Endothelial cell of umbilical vein (primary cell): Measurements from ENCODE around the gene CIC. TPM values are rescaled to one million over a fixed set of nuclear protein-coding genes. Genes with fewer than 3 reads are reported as not detected.

Experiments used
- BruUV-seq: library from RNA; stranded (reverse); fragments of 400-500 nt; replicated peaks from 2 replicates; lab custom pipeline; 2021; lab: Mats Ljungman, UMichigan
- CTCF ChIA-PET: fragments of 300-600, 350-600 bp; sonication (Branson Sonifier 250); formaldehyde crosslinking; loops from one replicate; lab custom pipeline; 2021; ENCODE audit warnings: antibody characterized with exemption, inconsistent platforms; lab: Charles Lee
- POLR2A ChIA-PET: fragments of 300-600, 350-600 bp; sonication (Branson Sonifier 250); formaldehyde crosslinking; loops from one replicate; lab custom pipeline; 2021; ENCODE audit warnings: antibody characterized with exemption, inconsistent platforms; lab: Charles Lee
- DNase-seq: peaks from one replicate; pipeline ENCODE4 v3.0.0-alpha.2; 2011; ENCODE audit warnings: low read depth, low spot score
- FAIRE-seq: peaks from 2 replicates; lab custom pipeline; 2011; peaks lifted over from hg19 to GRCh38; lab: Jason Lieb, UNC
- H2AFZ ChIP-seq: 2 replicates; pipeline ENCODE4 v1.6.0; 2012; ENCODE audit warnings: low read depth, low read length, control low read depth, inconsistent platforms
- H3K27ac ChIP-seq: 2 replicates; pipeline ENCODE4 v1.5.1; 2011; ENCODE audit warnings: low read depth, mild to moderate bottlenecking, control low read depth, low read length, moderate library complexity; ENCODE audit not compliant: insufficient read depth
- H3K27me3 ChIP-seq, 2 experiments: 2 replicates each; pipeline versions ENCODE4 v1.6.0 to v1.6.1; 2011; ENCODE audit warnings: low read length in 2 of 2, mixed read lengths in 1 of 2; ENCODE audit not compliant: control insufficient read depth in 2 of 2, insufficient read depth in 2 of 2
- H3K36me3 ChIP-seq, 2 experiments: 2 replicates in 1 of 2; 3 replicates in 1 of 2; pipeline ENCODE4 v1.5.1; 2011; ENCODE audit warnings: low read length in 2 of 2, mild to moderate bottlenecking in 1 of 2, moderate library complexity in 1 of 2; ENCODE audit not compliant: control insufficient read depth in 2 of 2, insufficient read depth in 2 of 2; ENCODE audit errors: extremely low read depth in 1 of 2
- H3K4me1 ChIP-seq: 3 replicates; pipeline ENCODE4 v1.5.1; 2011; ENCODE audit warnings: mild to moderate bottlenecking, low read length; ENCODE audit not compliant: control insufficient read depth, insufficient read depth; ENCODE audit errors: extremely low read depth
- H3K4me2 ChIP-seq: 2 replicates; pipeline ENCODE4 v1.6.1; 2011; ENCODE audit warnings: low read length, control low read depth, mixed read lengths; ENCODE audit not compliant: insufficient read depth
- H3K4me3 ChIP-seq, 3 experiments: fragments of 200-600 bp in 1 of 3; sonication (generic), shearing (Covaris generic) in 1 of 3; replicated peaks in 1 of 3; 2 replicates each; pipeline ENCODE4 v1.5.1; 2011 to 2016; ENCODE audit warnings: control low read depth in 3 of 3, low read length in 3 of 3, mild to moderate bottlenecking in 2 of 3, inconsistent platforms in 1 of 3, low read depth in 1 of 3, moderate library complexity in 1 of 3; ENCODE audit not compliant: insufficient read depth in 1 of 3
- H3K79me2 ChIP-seq: 2 replicates; pipeline ENCODE4 v1.6.0; 2012; ENCODE audit warnings: low read length, inconsistent platforms; ENCODE audit not compliant: control insufficient read depth, insufficient read depth
- H3K9ac ChIP-seq: replicated peaks from 2 replicates; pipeline ENCODE3; 2011; ENCODE audit warnings: low read length, control low read depth; ENCODE audit not compliant: insufficient read depth; ENCODE audit errors: extremely low read depth
- H3K9me1 ChIP-seq: replicated peaks from 3 replicates; pipeline ENCODE4 v1.6.0; 2011; ENCODE audit warnings: mild to moderate bottlenecking, low read length; ENCODE audit not compliant: control insufficient read depth, insufficient read depth; ENCODE audit errors: extremely low read depth
- H3K9me3 ChIP-seq: replicated peaks from 2 replicates; pipeline ENCODE4 v1.5.1; 2012; ENCODE audit warnings: low read length, inconsistent platforms; ENCODE audit not compliant: control insufficient read depth, insufficient read depth
- H4K20me1 ChIP-seq: replicated peaks from 2 replicates; pipeline ENCODE3; 2011; ENCODE audit warnings: mild to moderate bottlenecking, low read length; ENCODE audit not compliant: control insufficient read depth, insufficient read depth; ENCODE audit errors: extremely low read depth
- FOS ChIP-seq: IDR thresholded peaks from 2 replicates; pipeline ENCODE4 v1.6.1; 2011; ENCODE audit warnings: mild to moderate bottlenecking, low read length, moderate library complexity, borderline replicate concordance; ENCODE audit not compliant: insufficient read depth
- GATA2 ChIP-seq: IDR thresholded peaks from 2 replicates; pipeline ENCODE4 v1.7.0; 2011; ENCODE audit warnings: low read depth, mild to moderate bottlenecking, moderate library complexity, mixed read lengths, low read length; ENCODE audit not compliant: insufficient read length, insufficient read depth
- MAX ChIP-seq: IDR thresholded peaks from 2 replicates; pipeline ENCODE4 v1.6.1; 2011; ENCODE audit not compliant: insufficient read depth, insufficient read length
- MYC ChIP-seq: IDR thresholded peaks from one replicate; pipeline ENCODE4 v1.6.1; 2011; ENCODE audit warnings: mild to moderate bottlenecking, low read depth, low read length
- POLR2AphosphoS5 ChIP-seq: IDR thresholded peaks from 2 replicates; pipeline ENCODE4 v1.6.1; 2012; ENCODE audit warnings: low read depth, mild to moderate bottlenecking, control low read depth, low read length, moderate library complexity; ENCODE audit not compliant: insufficient read depth
- dilution Hi-C: fragments of 300-500 bp; cut with MboI; formaldehyde crosslinking; loops from one replicate; pipeline ENCODE4 v1.15.0; 2019; ENCODE audit warnings: low sequenced_read_pairs; ENCODE audit not compliant: extremely low pct_ligation_motif_present
- intact Hi-C: fragments of 100-400 bp; cut with micrococcal nuclease; formaldehyde crosslinking; loops from one replicate; pipeline ENCODE4 v1.10.0; 2022
- polyA plus RNA-seq, 4 experiments: library from polyadenylated mRNA; depleted of rRNA in 3 of 4; stranded (reverse) in 3 of 4; unstranded in 1 of 4; fragments of >200 nt; gene quantifications; 2 replicates each; pipeline versions ENCODE4 v1.2.1 to v1.2.3, GENCODE V29; 2011 to 2012; ENCODE audit warnings: missing spikeins in 1 of 4
- total RNA-seq: library from RNA; stranded (reverse); gene quantifications from 2 replicates; pipeline ENCODE4 v1.2.3, GENCODE V29; 2021

CIC gene
- total and polyA plus RNA-seq, 2 donors (not counting 3 experiments of a cell fraction or from before 2014, with no cell fraction given) = 18.4 to 86.0 TPM

GRCh38 chr19:42287827-42288107 is 18.7 kb downstream of the CIC start:
- H3K9me3 ChIP-seq = no peaks in the 10 kb centered on the region
- FAIRE-seq (no peak), DNase-seq (no peak)
- H3K79me2 ChIP-seq = peaks cover 20% of the 10 kb centered on the region
- H3K4me3 ChIP-seq = no peak overlapping the region
- no TSS peak for BruUV-seq
- H4K20me1 ChIP-seq = no peaks in the 10 kb centered on the region
- TF ChIP-seq MYC (no peak), FOS (no peak)
- no peak overlapping the region for H3K9ac ChIP-seq
- no peaks in the 10 kb centered on the region for H3K9me1 ChIP-seq
- intact Hi-C loops = no loop called here
- no peak overlapping the region for H3K27ac ChIP-seq
- POLR2A ChIA-PET = no interaction called here
- H3K4me2 ChIP-seq = no peak overlapping the region
- peaks cover 14 to 53% of the 10 kb centered on the region in 2 experiments for H3K36me3 ChIP-seq
- dilution Hi-C loops = no loop called here
- H3K27me3 ChIP-seq = no peaks in the 10 kb centered on the region
- CTCF ChIA-PET = interaction anchor here (1.3 to 1.9 kb wide), 2 partner anchors 9 to 42 kb away, joined by 3 to 8 read pairs; no protein-coding TSS in a partner anchor
- H2AFZ ChIP-seq = no peak overlapping the region
- H3K4me1 ChIP-seq = peaks cover 24% of the 10 kb centered on the region

GRCh38 chr19:42288387-42288786 is 19.3 kb downstream of the CIC start:
- H3K79me2 ChIP-seq = peaks cover 17% of the 10 kb centered on the region
- dilution Hi-C loops = no loop called here
- no peaks in the 10 kb centered on the region for H4K20me1 ChIP-seq
- no peaks in the 10 kb centered on the region for H3K27me3 ChIP-seq
- no peak for FAIRE-seq
- BruUV-seq = no TSS peak
- peaks cover 18% of the 10 kb centered on the region for H3K4me1 ChIP-seq
- peaks cover 14 to 60% of the 10 kb centered on the region in 2 experiments for H3K36me3 ChIP-seq
- no peaks in the 10 kb centered on the region for H3K9me1 ChIP-seq
- no peak overlapping the region for H3K27ac ChIP-seq
- H3K4me2 ChIP-seq = no peak overlapping the region
- no peak for TF ChIP-seq GATA2
- TF ChIP-seq MYC = no peak
- TF ChIP-seq POLR2AphosphoS5 = no peak
- no peak for TF ChIP-seq MAX
- CTCF ChIA-PET = interaction anchor here (0.9 to 1.9 kb wide), 2 partner anchors 9 to 42 kb away, joined by 4 to 8 read pairs; no protein-coding TSS in a partner anchor
- H2AFZ ChIP-seq = no peak overlapping the region
- H3K9ac ChIP-seq = no peak overlapping the region
- POLR2A ChIA-PET = no interaction called here
- intact Hi-C loops = no loop called here
- no peaks in the 10 kb centered on the region for H3K9me3 ChIP-seq
- DNase-seq = no peak
- no peak overlapping the region for H3K4me3 ChIP-seq
